ENCODE results near the gene EPN1. TPM values are rescaled to one million over a fixed set of nuclear protein-coding genes. Genes with fewer than 3 reads are reported as not detected.

EPN1 gene
- total and polyA plus RNA-seq, 9 of the 15 experiments (the other 6 are each of a cell fraction or from before 2014, with no cell fraction given), result 0.08 to 138 (median 12.7) TPM

DNA sequence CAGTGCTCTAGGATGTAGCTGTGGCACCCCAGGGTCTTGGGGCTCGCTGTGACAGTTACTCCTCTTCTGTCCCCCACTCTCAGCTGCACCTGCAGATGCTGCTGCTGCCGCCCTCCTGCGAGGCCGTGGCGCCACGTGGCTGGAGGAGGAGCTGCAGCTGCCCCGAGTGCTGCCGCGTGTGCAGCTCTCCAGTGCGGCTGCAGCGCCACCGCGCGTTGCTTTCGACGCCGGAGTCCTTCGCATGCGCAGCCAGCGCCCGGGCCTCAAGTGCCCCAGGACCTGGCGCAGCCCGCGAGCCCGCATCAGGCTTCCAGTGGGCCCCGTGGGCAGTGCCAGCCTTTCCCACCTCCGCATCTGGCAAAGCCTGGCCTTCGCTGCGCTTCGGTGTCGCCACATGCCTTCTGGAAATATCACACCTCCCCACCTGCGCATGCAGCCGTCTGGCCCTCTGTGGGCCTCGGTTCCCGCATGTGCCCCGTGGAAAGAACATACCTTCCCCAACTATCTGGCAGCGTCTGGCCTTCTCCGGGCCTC is 34.9 kb upstream of the EPN1 start (continued):
- TF ChIP-seq, protein P1, sequence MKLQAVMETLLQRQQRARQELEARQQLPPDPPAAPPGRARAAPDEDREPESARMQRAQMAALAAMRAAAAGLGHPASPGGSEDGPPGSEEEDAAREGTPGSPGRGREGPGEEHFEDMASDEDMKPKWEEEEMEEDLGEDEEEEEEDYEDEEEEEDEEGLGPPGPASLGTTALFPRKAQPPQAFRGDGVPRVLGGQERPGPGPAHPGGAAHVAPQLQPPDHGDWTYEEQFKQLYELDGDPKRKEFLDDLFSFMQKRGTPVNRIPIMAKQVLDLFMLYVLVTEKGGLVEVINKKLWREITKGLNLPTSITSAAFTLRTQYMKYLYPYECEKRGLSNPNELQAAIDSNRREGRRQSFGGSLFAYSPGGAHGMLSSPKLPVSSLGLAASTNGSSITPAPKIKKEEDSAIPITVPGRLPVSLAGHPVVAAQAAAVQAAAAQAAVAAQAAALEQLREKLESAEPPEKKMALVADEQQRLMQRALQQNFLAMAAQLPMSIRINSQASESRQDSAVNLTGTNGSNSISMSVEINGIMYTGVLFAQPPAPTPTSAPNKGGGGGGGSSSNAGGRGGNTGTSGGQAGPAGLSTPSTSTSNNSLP (IDR thresholded peaks at IDR 0.05; ENCODE audit: borderline replicate concordance, low read depth, low read length), result no peak
- TF ChIP-seq HMG20A (CRISPR knock-in tag; conservative IDR thresholded peaks at IDR 0.05) (no peak), GTF2F1 (IDR thresholded peaks at IDR 0.05; ENCODE audit: low read depth, low read length) (no peak; the same call in 1 of the 2 replicates), CHCHD3 (CRISPR knock-in tag; IDR thresholded peaks at IDR 0.05) (no peak), ZNF583 (CRISPR knock-in tag; IDR thresholded peaks at IDR 0.05) (peak; percentile 88), ZNF12 (CRISPR knock-in tag; IDR thresholded peaks at IDR 0.05) (no peak; the same call in 1 of the 2 replicates), ELF1 (tag; IDR thresholded peaks at IDR 0.05) (no peak; the same call in 1 of the 2 replicates), RBM39 (optimal IDR thresholded peaks at IDR 0.05; ENCODE audit: low read depth, low read length) (no peak), ARID1B (IDR thresholded peaks at IDR 0.05) (no peak)
- TF ChIP-seq, protein P2, sequence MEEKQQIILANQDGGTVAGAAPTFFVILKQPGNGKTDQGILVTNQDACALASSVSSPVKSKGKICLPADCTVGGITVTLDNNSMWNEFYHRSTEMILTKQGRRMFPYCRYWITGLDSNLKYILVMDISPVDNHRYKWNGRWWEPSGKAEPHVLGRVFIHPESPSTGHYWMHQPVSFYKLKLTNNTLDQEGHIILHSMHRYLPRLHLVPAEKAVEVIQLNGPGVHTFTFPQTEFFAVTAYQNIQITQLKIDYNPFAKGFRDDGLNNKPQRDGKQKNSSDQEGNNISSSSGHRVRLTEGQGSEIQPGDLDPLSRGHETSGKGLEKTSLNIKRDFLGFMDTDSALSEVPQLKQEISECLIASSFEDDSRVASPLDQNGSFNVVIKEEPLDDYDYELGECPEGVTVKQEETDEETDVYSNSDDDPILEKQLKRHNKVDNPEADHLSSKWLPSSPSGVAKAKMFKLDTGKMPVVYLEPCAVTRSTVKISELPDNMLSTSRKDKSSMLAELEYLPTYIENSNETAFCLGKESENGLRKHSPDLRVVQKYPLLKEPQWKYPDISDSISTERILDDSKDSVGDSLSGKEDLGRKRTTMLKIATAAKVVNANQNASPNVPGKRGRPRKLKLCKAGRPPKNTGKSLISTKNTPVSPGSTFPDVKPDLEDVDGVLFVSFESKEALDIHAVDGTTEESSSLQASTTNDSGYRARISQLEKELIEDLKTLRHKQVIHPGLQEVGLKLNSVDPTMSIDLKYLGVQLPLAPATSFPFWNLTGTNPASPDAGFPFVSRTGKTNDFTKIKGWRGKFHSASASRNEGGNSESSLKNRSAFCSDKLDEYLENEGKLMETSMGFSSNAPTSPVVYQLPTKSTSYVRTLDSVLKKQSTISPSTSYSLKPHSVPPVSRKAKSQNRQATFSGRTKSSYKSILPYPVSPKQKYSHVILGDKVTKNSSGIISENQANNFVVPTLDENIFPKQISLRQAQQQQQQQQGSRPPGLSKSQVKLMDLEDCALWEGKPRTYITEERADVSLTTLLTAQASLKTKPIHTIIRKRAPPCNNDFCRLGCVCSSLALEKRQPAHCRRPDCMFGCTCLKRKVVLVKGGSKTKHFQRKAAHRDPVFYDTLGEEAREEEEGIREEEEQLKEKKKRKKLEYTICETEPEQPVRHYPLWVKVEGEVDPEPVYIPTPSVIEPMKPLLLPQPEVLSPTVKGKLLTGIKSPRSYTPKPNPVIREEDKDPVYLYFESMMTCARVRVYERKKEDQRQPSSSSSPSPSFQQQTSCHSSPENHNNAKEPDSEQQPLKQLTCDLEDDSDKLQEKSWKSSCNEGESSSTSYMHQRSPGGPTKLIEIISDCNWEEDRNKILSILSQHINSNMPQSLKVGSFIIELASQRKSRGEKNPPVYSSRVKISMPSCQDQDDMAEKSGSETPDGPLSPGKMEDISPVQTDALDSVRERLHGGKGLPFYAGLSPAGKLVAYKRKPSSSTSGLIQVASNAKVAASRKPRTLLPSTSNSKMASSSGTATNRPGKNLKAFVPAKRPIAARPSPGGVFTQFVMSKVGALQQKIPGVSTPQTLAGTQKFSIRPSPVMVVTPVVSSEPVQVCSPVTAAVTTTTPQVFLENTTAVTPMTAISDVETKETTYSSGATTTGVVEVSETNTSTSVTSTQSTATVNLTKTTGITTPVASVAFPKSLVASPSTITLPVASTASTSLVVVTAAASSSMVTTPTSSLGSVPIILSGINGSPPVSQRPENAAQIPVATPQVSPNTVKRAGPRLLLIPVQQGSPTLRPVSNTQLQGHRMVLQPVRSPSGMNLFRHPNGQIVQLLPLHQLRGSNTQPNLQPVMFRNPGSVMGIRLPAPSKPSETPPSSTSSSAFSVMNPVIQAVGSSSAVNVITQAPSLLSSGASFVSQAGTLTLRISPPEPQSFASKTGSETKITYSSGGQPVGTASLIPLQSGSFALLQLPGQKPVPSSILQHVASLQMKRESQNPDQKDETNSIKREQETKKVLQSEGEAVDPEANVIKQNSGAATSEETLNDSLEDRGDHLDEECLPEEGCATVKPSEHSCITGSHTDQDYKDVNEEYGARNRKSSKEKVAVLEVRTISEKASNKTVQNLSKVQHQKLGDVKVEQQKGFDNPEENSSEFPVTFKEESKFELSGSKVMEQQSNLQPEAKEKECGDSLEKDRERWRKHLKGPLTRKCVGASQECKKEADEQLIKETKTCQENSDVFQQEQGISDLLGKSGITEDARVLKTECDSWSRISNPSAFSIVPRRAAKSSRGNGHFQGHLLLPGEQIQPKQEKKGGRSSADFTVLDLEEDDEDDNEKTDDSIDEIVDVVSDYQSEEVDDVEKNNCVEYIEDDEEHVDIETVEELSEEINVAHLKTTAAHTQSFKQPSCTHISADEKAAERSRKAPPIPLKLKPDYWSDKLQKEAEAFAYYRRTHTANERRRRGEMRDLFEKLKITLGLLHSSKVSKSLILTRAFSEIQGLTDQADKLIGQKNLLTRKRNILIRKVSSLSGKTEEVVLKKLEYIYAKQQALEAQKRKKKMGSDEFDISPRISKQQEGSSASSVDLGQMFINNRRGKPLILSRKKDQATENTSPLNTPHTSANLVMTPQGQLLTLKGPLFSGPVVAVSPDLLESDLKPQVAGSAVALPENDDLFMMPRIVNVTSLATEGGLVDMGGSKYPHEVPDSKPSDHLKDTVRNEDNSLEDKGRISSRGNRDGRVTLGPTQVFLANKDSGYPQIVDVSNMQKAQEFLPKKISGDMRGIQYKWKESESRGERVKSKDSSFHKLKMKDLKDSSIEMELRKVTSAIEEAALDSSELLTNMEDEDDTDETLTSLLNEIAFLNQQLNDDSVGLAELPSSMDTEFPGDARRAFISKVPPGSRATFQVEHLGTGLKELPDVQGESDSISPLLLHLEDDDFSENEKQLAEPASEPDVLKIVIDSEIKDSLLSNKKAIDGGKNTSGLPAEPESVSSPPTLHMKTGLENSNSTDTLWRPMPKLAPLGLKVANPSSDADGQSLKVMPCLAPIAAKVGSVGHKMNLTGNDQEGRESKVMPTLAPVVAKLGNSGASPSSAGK (IDR thresholded peaks at IDR 0.05), result peak; percentile 100
- TF ChIP-seq, protein P3, sequence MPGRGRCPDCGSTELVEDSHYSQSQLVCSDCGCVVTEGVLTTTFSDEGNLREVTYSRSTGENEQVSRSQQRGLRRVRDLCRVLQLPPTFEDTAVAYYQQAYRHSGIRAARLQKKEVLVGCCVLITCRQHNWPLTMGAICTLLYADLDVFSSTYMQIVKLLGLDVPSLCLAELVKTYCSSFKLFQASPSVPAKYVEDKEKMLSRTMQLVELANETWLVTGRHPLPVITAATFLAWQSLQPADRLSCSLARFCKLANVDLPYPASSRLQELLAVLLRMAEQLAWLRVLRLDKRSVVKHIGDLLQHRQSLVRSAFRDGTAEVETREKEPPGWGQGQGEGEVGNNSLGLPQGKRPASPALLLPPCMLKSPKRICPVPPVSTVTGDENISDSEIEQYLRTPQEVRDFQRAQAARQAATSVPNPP (IDR thresholded peaks at IDR 0.05; ENCODE audit: borderline replicate concordance, insufficient read depth, insufficient read length), result no peak
- TF ChIP-seq, protein P4, sequence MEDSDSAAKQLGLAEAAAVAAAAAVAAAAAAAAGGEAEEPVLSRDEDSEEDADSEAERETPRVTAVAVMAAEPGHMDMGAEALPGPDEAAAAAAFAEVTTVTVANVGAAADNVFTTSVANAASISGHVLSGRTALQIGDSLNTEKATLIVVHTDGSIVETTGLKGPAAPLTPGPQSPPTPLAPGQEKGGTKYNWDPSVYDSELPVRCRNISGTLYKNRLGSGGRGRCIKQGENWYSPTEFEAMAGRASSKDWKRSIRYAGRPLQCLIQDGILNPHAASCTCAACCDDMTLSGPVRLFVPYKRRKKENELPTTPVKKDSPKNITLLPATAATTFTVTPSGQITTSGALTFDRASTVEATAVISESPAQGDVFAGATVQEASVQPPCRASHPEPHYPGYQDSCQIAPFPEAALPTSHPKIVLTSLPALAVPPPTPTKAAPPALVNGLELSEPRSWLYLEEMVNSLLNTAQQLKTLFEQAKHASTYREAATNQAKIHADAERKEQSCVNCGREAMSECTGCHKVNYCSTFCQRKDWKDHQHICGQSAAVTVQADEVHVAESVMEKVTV (CRISPR knock-in tag; IDR thresholded peaks at IDR 0.05), result peak; percentile 41; the same call in 1 of the 2 replicates
